Measurements from ENCODE around the gene BTAF1.
"Not testable (repeated sequence)": the region's sequence is repeated elsewhere in the genome, so short reads cannot be mapped to it uniquely, and the experiment has no call there.

BTAF1 gene

GRCh38 chr10:92033070-92033469, 109.5 kb downstream of the BTAF1 start:
- intact Hi-C loops (cut with DNase I); DNase-seq: not testable (repeated sequence)

GRCh38 chr10:92038949-92039348, 115.4 kb downstream of the BTAF1 start:
- no peak for DNase-seq
- intact Hi-C loops (cut with DNase I): no loop called here

- no peak for DNase-seq
- intact Hi-C loops (cut with DNase I): no loop called here
These were observed 119.0 kb downstream of the BTAF1 start for GRCh38 chr10:92042541-92042940.

GRCh38 chr10:92045641-92046106, 122.1 kb downstream of the BTAF1 start:
- peak in 1 of 10 donors; percentile 80 for DNase-seq
- intact Hi-C loops (cut with DNase I): no loop called here

DNA sequence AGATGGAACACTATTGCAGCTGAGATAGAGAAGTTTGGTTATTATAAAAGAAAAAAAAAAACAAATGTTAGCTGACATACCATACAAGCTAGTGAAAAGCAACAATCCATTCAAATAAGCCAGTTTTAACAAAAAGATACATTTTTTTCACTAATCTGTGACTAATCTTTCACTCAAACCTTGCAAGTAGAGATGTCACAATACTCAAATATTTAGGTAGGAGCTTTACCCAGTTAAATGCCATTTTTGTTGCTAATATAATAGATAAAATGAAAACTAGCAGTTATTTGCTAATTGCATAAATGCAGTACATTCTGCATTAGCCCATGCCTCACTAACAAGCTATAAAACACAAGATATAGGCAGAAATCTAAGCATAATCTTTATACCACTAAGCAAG, 123.6 kb downstream of the BTAF1 start:
- intact Hi-C loops (cut with DNase I): no loop called here
- DNase-seq: no peak

DNA sequence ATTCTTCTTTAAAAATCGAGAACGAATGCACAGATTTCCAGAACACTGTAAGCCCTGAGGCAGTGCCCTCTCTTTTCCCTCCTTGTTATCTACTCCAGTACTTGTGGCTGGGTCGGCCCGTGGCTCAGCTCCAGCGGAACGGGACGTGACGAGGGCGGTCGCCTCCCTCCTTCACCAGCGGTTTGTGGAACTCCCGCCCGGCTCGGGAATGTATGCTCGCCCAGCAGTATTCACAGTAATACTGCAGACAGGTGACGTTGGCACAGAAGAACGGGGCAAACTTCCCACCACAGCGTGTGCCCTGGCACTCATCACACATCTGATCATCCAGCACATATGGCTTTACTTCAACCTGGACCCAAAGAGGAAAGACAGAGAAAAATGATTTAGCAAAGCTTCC, 128.5 kb downstream of the BTAF1 start:
- DNase-seq: peak in 6 of 10 donors; percentile 12 to 82 (median 50)
- intact Hi-C loops (cut with DNase I): no loop called here

DNA sequence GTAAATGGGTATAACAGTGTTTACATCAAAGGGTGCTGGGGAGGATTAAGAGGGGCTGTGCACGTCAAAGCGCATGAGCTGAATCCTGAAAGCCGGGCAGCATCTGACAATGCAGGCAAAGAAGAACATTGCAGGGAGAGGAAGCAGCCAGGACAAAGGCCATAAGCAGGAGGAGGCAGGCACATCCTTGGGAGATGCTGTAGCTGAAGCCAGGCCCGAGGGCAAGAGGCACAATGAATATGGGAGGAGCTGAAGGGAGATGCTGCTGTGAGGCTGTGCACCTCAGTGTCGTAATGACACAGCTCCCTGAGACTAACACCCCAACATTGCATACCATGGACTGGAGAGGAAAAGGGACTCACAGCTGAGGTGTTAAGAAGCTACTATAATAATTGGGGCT, 129.2 kb downstream of the BTAF1 start:
- no peak for DNase-seq
- intact Hi-C loops (cut with DNase I): no loop called here

- no peak for DNase-seq
- intact Hi-C loops (cut with DNase I): no loop called here
These were observed 131.2 kb downstream of the BTAF1 start for GRCh38 chr10:92054807-92055206.

GRCh38 chr10:92062273-92062672, 138.7 kb downstream of the BTAF1 start:
- intact Hi-C loops (cut with DNase I): no loop called here
- no peak for DNase-seq

DNA sequence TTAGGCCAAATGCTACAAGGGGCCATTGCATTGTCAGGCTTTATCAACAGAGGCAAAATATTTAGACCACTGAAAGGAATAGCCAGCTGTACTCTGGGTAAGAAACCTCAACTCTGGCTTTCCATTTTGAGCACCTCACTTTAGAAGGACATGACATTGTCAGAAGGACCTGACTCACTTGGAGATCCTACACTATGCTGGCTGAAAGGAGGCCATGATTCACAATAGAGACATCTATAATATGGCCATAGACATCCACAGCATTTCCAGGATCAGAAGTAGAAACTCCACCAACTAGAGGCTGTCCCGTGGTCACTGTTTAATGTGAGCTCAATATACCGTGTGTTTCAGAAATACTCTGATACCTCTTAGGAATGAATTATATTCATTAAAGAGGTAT, 140.9 kb downstream of the BTAF1 start:
- intact Hi-C loops (cut with DNase I): no loop called here
- DNase-seq: no peak

- intact Hi-C loops (cut with DNase I): no loop called here
- DNase-seq: no peak
These were observed 142.8 kb downstream of the BTAF1 start for GRCh38 chr10:92066386-92066785.

GRCh38 chr10:92068900-92069299, 145.3 kb downstream of the BTAF1 start:
- no peak for DNase-seq

GRCh38 chr10:92074126-92074887, 150.7 kb downstream of the BTAF1 start:
- intact Hi-C loops (cut with DNase I): no loop called here
- no peak for DNase-seq

More at GRCh38 chr10:92068900-92069299, 145.3 kb downstream of the BTAF1 start:
- intact Hi-C loops (cut with DNase I): no loop called here

DNA sequence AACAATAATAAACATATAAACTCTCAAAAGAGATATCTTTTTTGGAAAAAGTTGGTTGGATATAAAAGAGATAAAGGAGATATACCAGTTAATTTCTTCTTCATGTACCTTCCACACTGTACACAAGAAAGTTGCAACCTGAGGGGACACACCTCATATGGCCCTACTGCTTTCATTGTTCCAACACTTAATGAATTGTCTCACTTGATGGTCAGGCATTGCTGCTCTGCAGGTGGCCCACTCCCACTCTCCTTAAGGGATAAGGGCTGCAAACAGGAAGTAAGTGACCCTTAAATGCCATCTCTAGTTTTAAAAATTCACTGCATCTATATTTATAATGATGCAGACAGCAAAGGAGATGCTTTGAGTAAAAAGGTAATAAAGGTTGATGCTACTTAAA, 152.3 kb downstream of the BTAF1 start:
- DNase-seq: no peak
- intact Hi-C loops (cut with DNase I): no loop called here

- DNase-seq: no peak
- intact Hi-C loops (cut with DNase I): no loop called here
These were observed 153.2 kb downstream of the BTAF1 start for GRCh38 chr10:92076722-92077121.

DNA sequence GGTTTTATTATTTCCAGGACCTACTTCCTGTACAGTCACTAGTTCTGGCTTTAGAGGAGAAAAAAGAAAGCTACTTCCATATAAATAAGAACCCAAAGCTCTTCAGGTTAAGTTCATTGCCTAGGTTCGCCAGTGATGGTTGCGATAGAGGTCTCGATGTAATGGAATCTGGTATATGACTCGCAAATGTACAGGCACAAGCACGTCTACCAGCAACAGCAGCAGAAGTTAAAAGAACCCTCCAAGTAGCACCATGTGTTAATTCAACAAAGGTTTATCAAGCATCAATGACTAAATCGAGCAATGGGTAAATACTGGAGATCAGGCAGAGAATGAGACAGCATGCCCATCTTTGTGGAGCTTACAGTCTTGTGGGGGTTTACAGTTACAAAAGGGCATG, 155.4 kb downstream of the BTAF1 start:
- intact Hi-C loops (cut with DNase I): no loop called here
- no peak for DNase-seq

All from posterior cingulate gyrus (tissue), 11 donors.